ENCODE results near the gene BABAM1. TPM values are rescaled to one million over a fixed set of nuclear protein-coding genes. Genes with fewer than 3 reads are reported as not detected.
A peak's percentile ranks its signal among the peaks of the same experiment; 100 is the strongest.

Gene BABAM1
- total and polyA plus RNA-seq, 9 of the 15 experiments (the other 6 are each of a cell fraction or from before 2014, with no cell fraction given): 14.7 to 160 (median 113) TPM

- TF ChIP-seq, protein P1, sequence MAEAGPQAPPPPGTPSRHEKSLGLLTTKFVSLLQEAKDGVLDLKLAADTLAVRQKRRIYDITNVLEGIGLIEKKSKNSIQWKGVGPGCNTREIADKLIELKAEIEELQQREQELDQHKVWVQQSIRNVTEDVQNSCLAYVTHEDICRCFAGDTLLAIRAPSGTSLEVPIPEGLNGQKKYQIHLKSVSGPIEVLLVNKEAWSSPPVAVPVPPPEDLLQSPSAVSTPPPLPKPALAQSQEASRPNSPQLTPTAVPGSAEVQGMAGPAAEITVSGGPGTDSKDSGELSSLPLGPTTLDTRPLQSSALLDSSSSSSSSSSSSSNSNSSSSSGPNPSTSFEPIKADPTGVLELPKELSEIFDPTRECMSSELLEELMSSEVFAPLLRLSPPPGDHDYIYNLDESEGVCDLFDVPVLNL (CRISPR knock-in tag; IDR thresholded peaks at IDR 0.05; ENCODE audit: low read depth): no peak
- no peak for TF ChIP-seq BCOR (IDR thresholded peaks at IDR 0.05)
- no peak for TF ChIP-seq ZC3H4 (CRISPR knock-in tag; IDR thresholded peaks at IDR 0.05; ENCODE audit: borderline replicate concordance)
- TF ChIP-seq NCOA6 (IDR thresholded peaks at IDR 0.05): no peak
- peak; percentile 97 for TF ChIP-seq FOS (IDR thresholded peaks at IDR 0.05; ENCODE audit: extremely low read depth, insufficient read length)
- TF ChIP-seq GATA2 (CRISPR knock-in tag; IDR thresholded peaks at IDR 0.05): no peak
- peak; percentile 85 for TF ChIP-seq SUPT5H (IDR thresholded peaks at IDR 0.05)
- TF ChIP-seq, protein P2, sequence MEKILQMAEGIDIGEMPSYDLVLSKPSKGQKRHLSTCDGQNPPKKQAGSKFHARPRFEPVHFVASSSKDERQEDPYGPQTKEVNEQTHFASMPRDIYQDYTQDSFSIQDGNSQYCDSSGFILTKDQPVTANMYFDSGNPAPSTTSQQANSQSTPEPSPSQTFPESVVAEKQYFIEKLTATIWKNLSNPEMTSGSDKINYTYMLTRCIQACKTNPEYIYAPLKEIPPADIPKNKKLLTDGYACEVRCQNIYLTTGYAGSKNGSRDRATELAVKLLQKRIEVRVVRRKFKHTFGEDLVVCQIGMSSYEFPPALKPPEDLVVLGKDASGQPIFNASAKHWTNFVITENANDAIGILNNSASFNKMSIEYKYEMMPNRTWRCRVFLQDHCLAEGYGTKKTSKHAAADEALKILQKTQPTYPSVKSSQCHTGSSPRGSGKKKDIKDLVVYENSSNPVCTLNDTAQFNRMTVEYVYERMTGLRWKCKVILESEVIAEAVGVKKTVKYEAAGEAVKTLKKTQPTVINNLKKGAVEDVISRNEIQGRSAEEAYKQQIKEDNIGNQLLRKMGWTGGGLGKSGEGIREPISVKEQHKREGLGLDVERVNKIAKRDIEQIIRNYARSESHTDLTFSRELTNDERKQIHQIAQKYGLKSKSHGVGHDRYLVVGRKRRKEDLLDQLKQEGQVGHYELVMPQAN (IDR thresholded peaks at IDR 0.05; ENCODE audit: borderline replicate concordance): peak; percentile 81; the same call in 1 of the 2 replicates
- peak; percentile 41 to 76; a peak in 1 of 4 replicates for TF ChIP-seq SRF (CRISPR knock-in tag; IDR thresholded peaks at IDR 0.05)
- TF ChIP-seq CREB1 (IDR thresholded peaks at IDR 0.05): peak; percentile 81
- peak; percentile 82 for TF ChIP-seq CREB1 (CRISPR knock-in tag; IDR thresholded peaks at IDR 0.05)
- no peak for TF ChIP-seq NONO (IDR thresholded peaks at IDR 0.05; ENCODE audit: low read depth in 2 of 2, low read length in 1 of 2)
- TF ChIP-seq SNIP1 (IDR thresholded peaks at IDR 0.05; ENCODE audit: low read depth): no peak
- TF ChIP-seq ELF1 (tag; IDR thresholded peaks at IDR 0.05): peak; percentile 82
- no peak for TF ChIP-seq ZBTB8A (IDR thresholded peaks at IDR 0.05; ENCODE audit: partially characterized antibody)
- TF ChIP-seq SMARCC2 (IDR thresholded peaks at IDR 0.05; ENCODE audit: low read depth): no peak
Observed at GRCh38 chr19:17266975-17267788, at the start of gene BABAM1 (continued).

Measured in K562 (cell line).